HepG2 (cell line): Measurements from ENCODE around the gene CD300LF. TPM values are rescaled to one million over a fixed set of nuclear protein-coding genes. Genes with fewer than 3 reads are reported as not detected.
A peak's percentile ranks its signal among the peaks of the same experiment; 100 is the strongest.

ENCODE experiments used
- AKNA ChIP-seq: sonication (generic); formaldehyde crosslinking; IDR thresholded peaks from 2 replicates; pipeline ENCODE4 v1.4.0; 2020; ENCODE audit warnings: missing genetic modification reagents, borderline replicate concordance
- ARID4A ChIP-seq: sonication (generic); formaldehyde crosslinking; IDR thresholded peaks from 2 replicates; pipeline ENCODE4 v1.5.0; 2020; ENCODE audit warnings: mild to moderate bottlenecking, missing genetic modification reagents, borderline replicate concordance
- ATF3 ChIP-seq: sonication (generic); formaldehyde crosslinking; IDR thresholded peaks from 2 replicates; pipeline ENCODE4 v1.4.0; 2020; ENCODE audit warnings: missing genetic modification reagents
- ATRX ChIP-seq: sonication (generic); formaldehyde crosslinking; IDR thresholded peaks from 2 replicates; pipeline ENCODE4 v1.4.0; 2020; ENCODE audit warnings: missing genetic modification reagents, borderline replicate concordance
- EZH2 ChIP-seq: conservative IDR thresholded peaks from 2 replicates; pipeline ENCODE4 v1.6.1; 2012; ENCODE audit warnings: mild to moderate bottlenecking, low read depth, low read length, moderate library complexity
- HMGA1 ChIP-seq: sonication (generic); formaldehyde crosslinking; conservative IDR thresholded peaks from 2 replicates; pipeline ENCODE4 v1.4.0; 2020; ENCODE audit warnings: missing genetic modification reagents
- IRF1 ChIP-seq: sonication (generic); formaldehyde crosslinking; IDR thresholded peaks from 2 replicates; pipeline ENCODE4 v1.4.0; 2020; ENCODE audit warnings: low read depth, mild to moderate bottlenecking, missing genetic modification reagents
- KDM1A ChIP-seq: IDR thresholded peaks from 2 replicates; pipeline ENCODE4 v1.6.1; 2016; ENCODE audit warnings: missing compliant biosample characterization
- MAX ChIP-seq: IDR thresholded peaks from 2 replicates; pipeline ENCODE4 v1.6.1; 2012; ENCODE audit warnings: inconsistent platforms
- MED8 ChIP-seq: sonication (generic); formaldehyde crosslinking; IDR thresholded peaks from 2 replicates; pipeline ENCODE4 v1.8.1; 2023; ENCODE audit warnings: mild to moderate bottlenecking, missing genetic modification reagents; ENCODE audit not compliant: insufficient replicate concordance
- MTA3 ChIP-seq: sonication (generic); formaldehyde crosslinking; IDR thresholded peaks from 2 replicates; pipeline ENCODE4 v1.4.0; 2020; ENCODE audit warnings: missing genetic modification reagents
- NR2F6 ChIP-seq, 2 experiments: IDR thresholded peaks; 2 replicates each; pipeline ENCODE4 v1.6.1; 2016; ENCODE audit warnings: antibody characterized with exemption in 1 of 2, mild to moderate bottlenecking in 1 of 2
- RELA ChIP-seq: sonication (generic); formaldehyde crosslinking; IDR thresholded peaks from 2 replicates; pipeline ENCODE4 v1.4.0; 2020; ENCODE audit warnings: missing genetic modification reagents
- SCMH1 ChIP-seq: sonication (generic); formaldehyde crosslinking; IDR thresholded peaks from 2 replicates; pipeline ENCODE4 v1.9.0; 2021; ENCODE audit warnings: missing genetic modification reagents, mild to moderate bottlenecking, borderline replicate concordance
- ZNF296 ChIP-seq: sonication (generic); formaldehyde crosslinking; conservative IDR thresholded peaks from 2 replicates; pipeline ENCODE4 v1.5.0; 2020; ENCODE audit warnings: mild to moderate bottlenecking, missing genetic modification reagents
- ZNF484 ChIP-seq: sonication (generic); formaldehyde crosslinking; IDR thresholded peaks from 2 replicates; pipeline ENCODE4 v1.5.1; 2020; ENCODE audit warnings: mild to moderate bottlenecking, low read depth, missing genetic modification reagents, borderline replicate concordance
- ZNF652 ChIP-seq: IDR thresholded peaks from 2 replicates; pipeline ENCODE4 v1.6.1; 2016; ENCODE audit warnings: low read depth, borderline replicate concordance
- ZNF660 ChIP-seq: sonication (generic); formaldehyde crosslinking; IDR thresholded peaks from 2 replicates; pipeline ENCODE4 v1.5.1; 2020; ENCODE audit warnings: mild to moderate bottlenecking, low read depth, missing genetic modification reagents, borderline replicate concordance
- polyA plus RNA-seq, 8 experiments: library from polyadenylated mRNA; depleted of rRNA in 3 of 8; stranded (reverse) in 7 of 8; unstranded in 1 of 8; fragments of >200 nt; fragmentation: Illumina TruSeq in 4 of 8; extraction: Trizol in 4 of 8; gene quantifications; 2 replicates each; pipeline versions ENCODE4 v1.2.1 to v1.2.3, GENCODE V29; 2011 to 2016; ENCODE audit warnings: low read depth in 4 of 8, missing spikeins in 1 of 8, mixed read lengths in 1 of 8; ENCODE audit not compliant: insufficient read depth in 1 of 8
- total RNA-seq, 5 experiments: library from RNA; depleted of rRNA; stranded (reverse); fragments of >200 nt; fragmentation: Illumina TruSeq; extraction: Trizol; gene quantifications; 2 replicates each; pipeline ENCODE4 v1.2.3, GENCODE V29; 2016; ENCODE audit warnings: low read depth in 1 of 5

CD300LF gene
- total and polyA plus RNA-seq, 2 of the 13 experiments (the other 11 are each of a cell fraction or from before 2014, with no cell fraction given), result not detected

- TF ChIP-seq ATF3 (CRISPR knock-in tag) (no peak), MED8 (CRISPR knock-in tag) (no peak), AKNA (CRISPR knock-in tag) (no peak), MAX (no peak), ZNF484 (CRISPR knock-in tag) (no peak), ARID4A (CRISPR knock-in tag) (peak; percentile 52; the same call in 1 of the 2 replicates), EZH2 (no peak), ATRX (CRISPR knock-in tag) (no peak), SCMH1 (CRISPR knock-in tag) (no peak), MTA3 (CRISPR knock-in tag) (no peak), KDM1A (CRISPR knock-in tag) (0 out of 2 replicates have a peak, but pooled peaks have one; percentile 28), ZNF296 (no peak), ZNF652 (CRISPR knock-in tag) (no peak; the same call in 1 of the 2 replicates), NR2F6 (IDR thresholded peaks at IDR 0.05) (peak; percentile 46; the same call in 1 of the 2 replicates), NR2F6 (CRISPR knock-in tag; IDR thresholded peaks at IDR 0.05) (no peak), RELA (CRISPR knock-in tag) (no peak), HMGA1 (CRISPR knock-in tag) (no peak), ZNF660 (CRISPR knock-in tag) (no peak), IRF1 (CRISPR knock-in tag) (no peak)
These were observed 40.2 kb upstream of the CD300LF start (continued) for GRCh38 chr17:74752822-74753401.
